Measurements from ENCODE around the gene ATP6V1E1. TPM values are rescaled to one million over a fixed set of nuclear protein-coding genes. Genes with fewer than 3 reads are reported as not detected.
"Not testable (repeated sequence)": the region's sequence is repeated elsewhere in the genome, so short reads cannot be mapped to it uniquely, and the experiment has no call there.

The ATP6V1E1 gene
- total RNA-seq, 1 donor from 2014 or later: 112 TPM

DNA sequence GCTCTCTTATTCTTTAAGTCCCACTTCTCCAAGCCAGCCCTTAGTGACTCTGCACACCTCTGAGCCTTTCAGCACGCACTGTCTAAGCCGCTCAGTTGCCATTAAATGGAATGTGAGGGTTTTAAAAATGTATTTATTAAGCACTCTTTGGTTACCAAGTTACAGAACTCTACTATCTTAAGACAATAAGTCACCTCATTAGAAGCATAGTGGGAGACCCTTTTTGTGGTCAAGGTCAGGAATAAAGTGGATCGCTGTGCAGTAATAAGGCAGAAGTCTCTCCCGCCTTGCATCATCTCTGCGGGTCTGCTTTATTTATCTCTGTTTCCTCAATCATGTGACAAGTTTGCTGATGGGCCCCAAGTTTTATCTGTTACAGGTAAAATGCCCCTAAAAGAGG is 53.4 kb downstream of the ATP6V1E1 start:
- H3K36me3 Mint-ChIP-seq (ENCODE audit: unreplicated experiment): no peaks in the 10 kb centered on the region
- no peak overlapping the region for H3K4me3 Mint-ChIP-seq (ENCODE audit: unreplicated experiment)
- no peak for DNase-seq
- peaks cover 15% of the 10 kb centered on the region for H3K27me3 Mint-ChIP-seq (ENCODE audit: unreplicated experiment)
- H3K9me3 Mint-ChIP-seq (ENCODE audit: unreplicated experiment): peaks cover 11% of the 10 kb centered on the region
- TF ChIP-seq, protein P1, sequence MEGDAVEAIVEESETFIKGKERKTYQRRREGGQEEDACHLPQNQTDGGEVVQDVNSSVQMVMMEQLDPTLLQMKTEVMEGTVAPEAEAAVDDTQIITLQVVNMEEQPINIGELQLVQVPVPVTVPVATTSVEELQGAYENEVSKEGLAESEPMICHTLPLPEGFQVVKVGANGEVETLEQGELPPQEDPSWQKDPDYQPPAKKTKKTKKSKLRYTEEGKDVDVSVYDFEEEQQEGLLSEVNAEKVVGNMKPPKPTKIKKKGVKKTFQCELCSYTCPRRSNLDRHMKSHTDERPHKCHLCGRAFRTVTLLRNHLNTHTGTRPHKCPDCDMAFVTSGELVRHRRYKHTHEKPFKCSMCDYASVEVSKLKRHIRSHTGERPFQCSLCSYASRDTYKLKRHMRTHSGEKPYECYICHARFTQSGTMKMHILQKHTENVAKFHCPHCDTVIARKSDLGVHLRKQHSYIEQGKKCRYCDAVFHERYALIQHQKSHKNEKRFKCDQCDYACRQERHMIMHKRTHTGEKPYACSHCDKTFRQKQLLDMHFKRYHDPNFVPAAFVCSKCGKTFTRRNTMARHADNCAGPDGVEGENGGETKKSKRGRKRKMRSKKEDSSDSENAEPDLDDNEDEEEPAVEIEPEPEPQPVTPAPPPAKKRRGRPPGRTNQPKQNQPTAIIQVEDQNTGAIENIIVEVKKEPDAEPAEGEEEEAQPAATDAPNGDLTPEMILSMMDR (IDR thresholded peaks at IDR 0.05; ENCODE audit: partially characterized antibody, unreplicated experiment): no peak
- no peak overlapping the region for H3K27ac Mint-ChIP-seq (ENCODE audit: unreplicated experiment)
- H3K4me1 Mint-ChIP-seq (ENCODE audit: low read depth, unreplicated experiment): peaks cover 3% of the 10 kb centered on the region

DNA sequence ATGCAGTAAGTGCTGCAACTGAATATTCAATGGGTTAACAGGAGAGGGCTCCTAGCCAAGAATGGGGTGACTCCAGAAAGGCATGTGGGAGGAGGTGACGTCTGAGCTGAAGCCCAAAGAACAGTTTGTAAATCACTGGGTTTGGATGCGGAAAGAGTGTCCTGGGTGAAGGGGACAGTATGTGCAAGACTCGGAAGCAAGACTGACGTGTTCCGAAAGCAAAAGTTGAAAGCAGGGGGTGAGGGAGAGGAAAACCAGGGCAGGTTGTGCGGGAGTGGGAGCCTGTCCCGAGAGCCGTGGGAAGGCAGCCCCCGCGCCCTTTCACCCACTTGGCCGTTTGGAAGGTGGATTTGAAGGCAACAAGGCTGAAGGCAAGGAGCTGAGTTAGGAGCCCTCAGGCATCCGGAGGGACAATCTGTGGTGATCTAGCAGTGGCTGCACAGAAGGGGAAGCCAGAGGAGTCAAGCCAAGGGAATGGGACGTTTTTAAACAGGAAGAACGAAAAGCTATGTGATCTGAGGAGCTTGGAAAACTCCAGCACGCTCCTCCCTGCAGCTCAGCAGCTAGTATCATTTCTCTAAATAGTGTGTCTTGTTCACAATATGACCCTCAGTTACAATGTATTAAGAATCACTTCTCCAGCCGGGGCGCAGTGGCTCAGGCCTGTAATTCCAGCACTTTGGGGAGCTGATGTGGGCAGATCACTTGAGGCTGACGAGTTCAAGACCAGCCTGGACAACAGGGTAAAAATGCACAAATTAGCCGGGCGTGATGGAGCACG is 57.5 kb downstream of the ATP6V1E1 start:
- H3K27ac Mint-ChIP-seq (ENCODE audit: unreplicated experiment): peak overlapping the region; percentile 25
- TF ChIP-seq, protein P1 (IDR thresholded peaks at IDR 0.05; ENCODE audit: partially characterized antibody, unreplicated experiment): no peak
- DNase-seq: no peak

DNA sequence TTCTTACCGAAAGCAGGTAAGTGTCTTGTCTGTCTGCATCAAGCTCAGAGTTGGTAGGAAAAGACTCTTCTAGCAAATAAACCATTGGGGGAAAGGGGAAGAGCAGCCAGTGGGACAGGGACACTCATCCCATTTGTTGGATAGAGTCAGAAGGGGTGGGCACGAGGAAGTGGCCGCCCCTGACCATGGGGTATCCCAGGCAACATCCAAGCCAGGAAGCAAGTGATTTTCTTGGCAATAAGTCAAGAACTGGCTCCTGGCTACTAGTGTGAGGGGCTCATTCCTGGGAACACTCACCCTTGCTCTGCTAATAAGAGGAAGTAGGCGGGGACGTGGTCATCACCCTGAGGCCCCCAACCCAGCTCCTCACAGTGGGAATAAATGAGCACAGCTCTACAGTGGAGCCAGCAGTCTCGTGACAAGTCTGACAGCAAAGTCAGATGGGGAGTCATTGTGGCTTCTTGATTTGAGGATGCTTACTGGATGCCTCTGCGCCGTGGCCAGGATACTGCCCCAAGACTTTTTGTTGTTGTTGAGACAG is 58.5 kb downstream of the ATP6V1E1 start:
- TF ChIP-seq, protein P1 (IDR thresholded peaks at IDR 0.05; ENCODE audit: partially characterized antibody, unreplicated experiment): no peak
- Mint-ChIP-seq H3K9me3 (ENCODE audit: unreplicated experiment) (peaks cover 19% of the 10 kb centered on the region), H3K27me3 (ENCODE audit: unreplicated experiment) (peaks cover 19% of the 10 kb centered on the region), H3K27ac (ENCODE audit: unreplicated experiment) (peak overlapping the region; percentile 46), H3K4me3 (ENCODE audit: unreplicated experiment) (no peak overlapping the region), H3K36me3 (ENCODE audit: unreplicated experiment) (no peaks in the 10 kb centered on the region), H3K4me1 (ENCODE audit: low read depth, unreplicated experiment) (peaks cover 3% of the 10 kb centered on the region)
- no peak for DNase-seq

More for the DNA sequence above, 57.5 kb downstream of the ATP6V1E1 start:
- Mint-ChIP-seq H3K27me3 (ENCODE audit: unreplicated experiment) (peaks cover 24% of the 10 kb centered on the region), H3K36me3 (ENCODE audit: unreplicated experiment) (no peaks in the 10 kb centered on the region), H3K4me1 (ENCODE audit: low read depth, unreplicated experiment) (peaks cover 4% of the 10 kb centered on the region), H3K4me3 (ENCODE audit: unreplicated experiment) (no peak overlapping the region), H3K9me3 (ENCODE audit: unreplicated experiment) (peaks cover 17% of the 10 kb centered on the region)

DNA sequence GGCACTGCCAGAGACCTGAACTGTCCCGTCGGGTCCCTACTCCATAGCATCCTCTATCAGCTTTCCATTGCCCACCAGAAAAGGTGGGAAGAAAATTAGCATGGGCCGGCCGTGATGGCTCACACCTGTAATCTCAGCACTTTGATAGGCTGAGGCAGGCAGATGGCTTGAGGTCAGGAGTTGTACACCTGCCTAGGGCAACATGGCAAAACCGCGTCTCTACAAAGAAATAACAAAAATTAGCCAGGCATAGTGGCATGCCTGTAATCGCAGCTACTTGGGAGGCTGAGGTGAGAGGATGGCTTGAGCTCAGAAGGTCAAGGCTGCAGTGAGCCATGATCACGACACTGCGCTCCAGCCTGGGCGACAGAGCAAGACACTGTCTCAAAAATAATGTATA is 61.8 kb downstream of the ATP6V1E1 start:
- Mint-ChIP-seq H3K36me3 (ENCODE audit: unreplicated experiment) (no peaks in the 10 kb centered on the region), H3K27ac (ENCODE audit: unreplicated experiment) (peak overlapping the region; percentile 21), H3K9me3 (ENCODE audit: unreplicated experiment) (peaks cover 37% of the 10 kb centered on the region), H3K4me1 (ENCODE audit: low read depth, unreplicated experiment) (peaks cover 20% of the 10 kb centered on the region), H3K27me3 (ENCODE audit: unreplicated experiment) (peaks cover 27% of the 10 kb centered on the region), H3K4me3 (ENCODE audit: unreplicated experiment) (no peak overlapping the region)
- TF ChIP-seq, protein P1 (IDR thresholded peaks at IDR 0.05; ENCODE audit: partially characterized antibody, unreplicated experiment): no peak
- no peak for DNase-seq

DNA sequence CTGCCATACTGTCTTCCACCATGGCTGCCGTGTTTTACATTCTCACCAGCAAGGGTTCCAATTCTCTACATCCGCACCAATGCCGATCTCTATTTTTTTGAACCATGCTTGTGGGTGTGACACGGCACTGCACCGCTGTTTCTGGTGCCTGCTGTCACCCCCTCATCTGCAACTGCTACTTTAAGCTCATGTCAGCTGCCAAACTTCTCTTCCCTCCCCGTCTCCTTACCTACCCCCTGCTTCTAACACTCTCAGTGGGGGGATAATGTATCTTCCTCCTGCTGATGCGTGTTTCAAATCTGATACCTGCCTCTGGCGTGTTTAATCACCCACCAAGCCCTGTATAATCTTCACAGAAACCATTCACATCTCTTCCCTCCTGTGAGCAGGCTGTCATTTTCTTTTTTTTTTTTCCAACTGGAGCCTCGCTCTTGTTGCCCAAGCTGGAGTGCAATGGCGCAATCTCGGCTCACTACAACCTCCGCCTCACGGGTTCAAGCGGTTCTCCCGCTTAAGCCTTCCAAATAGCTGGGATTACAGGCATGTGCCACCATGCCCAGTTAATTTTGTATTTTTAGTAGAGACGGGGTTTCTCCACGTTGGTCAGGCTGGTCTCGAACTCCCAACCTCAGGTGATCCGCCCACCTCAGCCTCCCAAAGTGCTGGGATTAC is 62.4 kb downstream of the ATP6V1E1 start:
- DNase-seq; H3K4me3 Mint-ChIP-seq (ENCODE audit: unreplicated experiment); H3K36me3 Mint-ChIP-seq (ENCODE audit: unreplicated experiment): not testable (repeated sequence)
- H3K4me1 Mint-ChIP-seq (ENCODE audit: low read depth, unreplicated experiment): peaks cover 20% of the 10 kb centered on the region
- H3K9me3 Mint-ChIP-seq (ENCODE audit: unreplicated experiment): peaks cover 35% of the 10 kb centered on the region
- H3K27me3 Mint-ChIP-seq (ENCODE audit: unreplicated experiment): peaks cover 27% of the 10 kb centered on the region
- H3K27ac Mint-ChIP-seq (ENCODE audit: unreplicated experiment): peak overlapping the region; percentile 21
